IMR-90 (cell line): ENCODE data around the gene ARAP1. TPM values are rescaled to one million over a fixed set of nuclear protein-coding genes. Genes with fewer than 3 reads are reported as not detected.

Experiments used
- ATAC-seq: fragments of 200-7000 bp; cut with Tn5 transposase; 2 replicates; pipeline ENCODE4 v1.9.1; 2020; ENCODE audit warnings: low read depth, mild to moderate bottlenecking, moderate library complexity
- BruUV-seq: library from RNA; stranded (reverse); fragments of 400-500 nt; replicated peaks from 2 replicates; lab custom pipeline; 2021; lab: Mats Ljungman, UMichigan
- CTCF ChIA-PET: fragments of 300-600 bp; formaldehyde crosslinking; extraction: SDS; loops from one replicate; lab custom pipeline; 2021; ENCODE audit warnings: antibody characterized with exemption; lab: Yijun Ruan, JAX
- POLR2A ChIA-PET: fragments of 300-600 bp; sonication (Branson Sonifier 250); formaldehyde crosslinking; loops from one replicate; lab custom pipeline; 2022; ENCODE audit warnings: antibody characterized with exemption; ENCODE audit not compliant: unreplicated experiment; lab: Charles Lee
- DNase-seq: peaks from one replicate; pipeline ENCODE4 v3.0.0; 2013
- H2AFZ ChIP-seq: replicated peaks from 2 replicates; pipeline ENCODE3; 2013; ENCODE audit warnings: low read length, mild to moderate bottlenecking; ENCODE audit not compliant: poor library complexity
- H2AK5ac ChIP-seq: 2 replicates; pipeline ENCODE4 v1.6.1; 2013; ENCODE audit warnings: low read depth, low read length, inconsistent platforms
- H2AK9ac ChIP-seq: replicated peaks from 2 replicates; pipeline ENCODE3; 2013; ENCODE audit warnings: mild to moderate bottlenecking, low read depth, low read length, moderate library complexity; ENCODE audit not compliant: poor library complexity
- H2BK120ac ChIP-seq: 2 replicates; pipeline ENCODE4 v1.6.1; 2013; ENCODE audit warnings: low read depth, low read length, inconsistent platforms
- H2BK15ac ChIP-seq: 3 replicates; pipeline ENCODE4 v1.6.1; 2013; ENCODE audit warnings: low read depth, low read length, inconsistent platforms
- H2BK20ac ChIP-seq: 2 replicates; pipeline ENCODE4 v1.6.1; 2013; ENCODE audit warnings: low read depth, mild to moderate bottlenecking, inconsistent platforms, low read length, moderate library complexity
- H2BK5ac ChIP-seq: 2 replicates; pipeline ENCODE4 v1.6.1; 2013; ENCODE audit warnings: mild to moderate bottlenecking, low read depth, low read length, inconsistent platforms; ENCODE audit not compliant: poor library complexity, severe bottlenecking
- H3K14ac ChIP-seq: replicated peaks from 2 replicates; pipeline ENCODE4 v1.6.1; 2013; ENCODE audit warnings: low read depth, low read length, inconsistent platforms
- H3K18ac ChIP-seq: 2 replicates; pipeline ENCODE4 v1.6.1; 2013; ENCODE audit warnings: low read depth, low read length, control low read depth
- H3K23ac ChIP-seq: 2 replicates; pipeline ENCODE4 v1.6.1; 2013; ENCODE audit warnings: low read depth, low read length, inconsistent platforms
- H3K27ac ChIP-seq: 2 replicates; pipeline ENCODE4 v1.5.1; 2013; ENCODE audit warnings: mild to moderate bottlenecking, control low read depth, low read length; ENCODE audit not compliant: insufficient read depth
- H3K27me3 ChIP-seq: 2 replicates; pipeline ENCODE4 v1.6.1; 2013; ENCODE audit warnings: low read length; ENCODE audit not compliant: control insufficient read depth, insufficient read depth
- H3K36me3 ChIP-seq: 2 replicates; pipeline ENCODE4 v1.6.1; 2013; ENCODE audit warnings: low read length, mixed read lengths; ENCODE audit not compliant: control insufficient read depth, insufficient read depth
- H3K4ac ChIP-seq: 2 replicates; pipeline ENCODE4 v1.6.1; 2013; ENCODE audit warnings: low read depth, low read length, inconsistent platforms
- H3K4me1 ChIP-seq: 2 replicates; pipeline ENCODE4 v1.6.1; 2013; ENCODE audit warnings: low read length, mixed read lengths; ENCODE audit not compliant: control insufficient read depth, insufficient read depth
- H3K4me2 ChIP-seq: 2 replicates; pipeline ENCODE4 v1.6.1; 2013; ENCODE audit warnings: low read depth, mild to moderate bottlenecking, control low read depth, low read length, moderate library complexity
- H3K4me3 ChIP-seq: 2 replicates; pipeline ENCODE4 v1.5.1; 2013; ENCODE audit warnings: low read depth, mild to moderate bottlenecking, control low read depth, low read length, moderate library complexity; ENCODE audit not compliant: insufficient read depth
- H3K56ac ChIP-seq: 2 replicates; pipeline ENCODE4 v1.6.1; 2013; ENCODE audit warnings: low read length, inconsistent platforms; ENCODE audit not compliant: insufficient read depth; ENCODE audit errors: extremely low read depth
- H3K79me1 ChIP-seq, 2 experiments: 2 replicates each; pipeline ENCODE4 v1.6.1; 2013; ENCODE audit warnings: low read length in 2 of 2, inconsistent platforms in 1 of 2, low read depth in 1 of 2
- H3K9ac ChIP-seq: 2 replicates; pipeline ENCODE4 v1.6.1; 2013; ENCODE audit warnings: low read depth, low read length, control low read depth
- H3K9me1 ChIP-seq: 2 replicates; pipeline ENCODE4 v1.6.1; 2013; ENCODE audit warnings: low read length, inconsistent platforms; ENCODE audit not compliant: insufficient read depth
- H3K9me3 ChIP-seq: 2 replicates; pipeline ENCODE4 v1.6.1; 2013; ENCODE audit warnings: low read length; ENCODE audit not compliant: control insufficient read depth, insufficient read depth
- H4K20me1 ChIP-seq: 2 replicates; pipeline ENCODE4 v1.6.1; 2013; ENCODE audit warnings: low read length, inconsistent platforms; ENCODE audit not compliant: insufficient read depth
- H4K5ac ChIP-seq: 2 replicates; pipeline ENCODE4 v1.6.1; 2013; ENCODE audit warnings: mild to moderate bottlenecking, low read depth, low read length, control low read depth
- H4K8ac ChIP-seq, 2 experiments: 2 replicates each; pipeline ENCODE4 v1.6.1; 2013; ENCODE audit warnings: low read depth in 2 of 2, low read length in 2 of 2, control low read depth in 1 of 2, inconsistent platforms in 1 of 2
- H4K91ac ChIP-seq: 2 replicates; pipeline ENCODE4 v1.6.1; 2013; ENCODE audit warnings: low read depth, low read length, inconsistent platforms; ENCODE audit not compliant: insufficient read depth
- CHD1 ChIP-seq: IDR thresholded peaks from 2 replicates; pipeline ENCODE4 v1.6.1; 2012; ENCODE audit warnings: low read depth, low read length, improper control_type of control experiment
- FOS ChIP-seq: fragments of 150-350 bp; IDR thresholded peaks from 2 replicates; pipeline ENCODE4 v1.6.1; 2016; ENCODE audit warnings: low read depth, low read length
- MXI1 ChIP-seq: IDR thresholded peaks from 2 replicates; pipeline ENCODE4 v1.6.1; 2012; ENCODE audit warnings: low read depth, mild to moderate bottlenecking, low read length, moderate library complexity, borderline replicate concordance
- NFE2L2 ChIP-seq: fragments of 150-350 bp; IDR thresholded peaks from 2 replicates; pipeline ENCODE4 v1.6.1; 2016; ENCODE audit warnings: low read depth, mild to moderate bottlenecking, low read length
- USF2 ChIP-seq: fragments of 150-350 bp; IDR thresholded peaks from 2 replicates; pipeline ENCODE4 v1.6.1; 2017; ENCODE audit warnings: mild to moderate bottlenecking, antibody characterized with exemption, low read length, low read depth
- WGBS, 2 experiments: methylation state at CpG; one replicate each; pipeline versions ENCODE4 v1.1.5 to v1.1.7; 2013; ENCODE audit warnings: missing lambda C conversion rate in 2 of 2; ENCODE audit not compliant: insufficient read length in 1 of 2; ENCODE audit errors: extremely low coverage in 2 of 2; 5-methylcytosine and 5-hydroxymethylcytosine counted together
- dilution Hi-C: fragments of 300-500 bp; cut with HindIII; formaldehyde crosslinking; loops from one replicate; pipeline ENCODE4 v1.14.3; 2018; ENCODE audit warnings: low sequenced_read_pairs; ENCODE audit not compliant: unreplicated experiment
- in situ Hi-C: fragments of 300-500 bp; cut with MboI; formaldehyde crosslinking; loops from 3 replicates; pipeline ENCODE4 v1.14.3; 2019; ENCODE audit warnings: low sequenced_read_pairs, inconsistent platforms, mixed read lengths
- intact Hi-C: fragments of 100-400 bp; cut with micrococcal nuclease; formaldehyde crosslinking; loops from 2 replicates; pipeline ENCODE4 v1.10.0; 2022
- polyA plus RNA-seq, 3 experiments: library from polyadenylated mRNA; depleted of rRNA; stranded (reverse); fragments of >200 nt; gene quantifications; 2 replicates each; pipeline ENCODE4 v1.2.3, GENCODE V29; 2012; ENCODE audit warnings: low replicate concordance in 1 of 3
- total RNA-seq: library from RNA; depleted of rRNA; stranded (reverse); fragments of >200 nt; gene quantifications from 2 replicates; pipeline ENCODE4 v1.2.3, GENCODE V29; 2012

ARAP1 gene
- total and polyA plus RNA-seq, 2 of the 4 experiments (the other 2 are of a cell fraction), result 37.6 to 63.1 TPM

- Histone ChIP-seq H4K5ac (no peak overlapping the region; the same call in 1 of the 2 replicates), H4K91ac (no peak overlapping the region), H3K4me3 (peak overlapping the region; percentile 48), H2BK120ac (no peak overlapping the region), H3K18ac (no peak overlapping the region), H2AK9ac (peak overlapping the region; percentile 86), H3K27me3 (peaks cover 4% of the 10 kb centered on the region; the same call in 1 of the 2 replicates), H3K79me1 (no peaks in the 10 kb centered on the region), H2AFZ (peak overlapping the region; percentile 74), H2BK15ac (no peak overlapping the region), H3K9me3 (no peaks in the 10 kb centered on the region), H3K56ac (no peak overlapping the region), H3K4ac (no peak overlapping the region), H3K9me1 (no peaks in the 10 kb centered on the region), H3K36me3 (no peaks in the 10 kb centered on the region), H2BK5ac (no peak overlapping the region), H3K27ac (no peak overlapping the region), H2BK20ac (no peak overlapping the region), H3K9ac (no peak overlapping the region), H3K23ac (peak overlapping the region; percentile 34; the same call in 1 of the 2 replicates), H3K14ac (no peak overlapping the region), H4K8ac (no peak overlapping the region), H4K20me1 (no peaks in the 10 kb centered on the region), H3K4me2 (peak overlapping the region; percentile 63; the same call in 1 of the 2 replicates), H2AK5ac (no peak overlapping the region; the same call in 1 of the 2 replicates), H3K4me1 (peaks cover 6% of the 10 kb centered on the region)
- BruUV-seq, result no TSS peak
- no peak for ATAC-seq
- in situ Hi-C loops (no loop called here), intact Hi-C loops (no loop called here), dilution Hi-C loops (no loop called here)
- POLR2A ChIA-PET, result no interaction called here
- TF ChIP-seq FOS, result no peak
- TF ChIP-seq NFE2L2, result no peak
- TF ChIP-seq MXI1, result no peak
- TF ChIP-seq USF2, result no peak
- no peak for TF ChIP-seq CHD1
- CTCF ChIA-PET, result no interaction called here
- WGBS, 2 experiments, result 80% methylated on average over 1 of the region's 10 CpGs; no CpG with 5 or more reads in 1 of the 2 experiments
- no peak for DNase-seq
Measured at GRCh38 chr11:72780296-72781062, 28.3 kb upstream of the ARAP1 start.
